AG09319 (cell line): Measurements from ENCODE around the gene CLEC4M.

Experiments used
- DNase-seq: peaks from one replicate; pipeline ENCODE4 v3.0.0-alpha.2; 2010; ENCODE audit warnings: low read depth; ENCODE audit errors: extremely low read depth
- TF ChIP-seq, protein P1 (sequence below): IDR thresholded peaks from 2 replicates; pipeline ENCODE4 v1.5.1; 2011; ENCODE audit warnings: low read depth, mild to moderate bottlenecking, inconsistent platforms, low read length, moderate library complexity

CLEC4M gene

DNA sequence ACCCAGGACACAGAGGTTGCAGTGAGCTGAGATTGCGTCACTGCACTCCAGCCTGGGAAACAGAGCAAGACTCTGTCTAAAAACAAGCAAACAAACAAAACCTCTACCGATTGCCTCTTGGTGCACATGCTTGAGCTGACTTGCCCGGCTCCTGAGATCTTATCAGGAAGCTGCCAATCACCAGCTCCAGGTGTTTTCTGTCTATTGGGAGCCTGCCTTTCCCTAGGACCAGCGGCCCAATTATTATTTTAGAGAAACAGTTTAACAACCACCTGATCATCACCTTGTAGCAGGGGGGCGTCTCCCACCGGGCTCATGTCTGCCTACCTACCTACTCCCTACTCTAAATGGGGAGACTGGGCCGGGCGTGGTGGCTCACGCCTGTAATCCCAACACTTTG is 10.8 kb downstream of the CLEC4M start:
- no peak for DNase-seq
- TF ChIP-seq, protein P1, sequence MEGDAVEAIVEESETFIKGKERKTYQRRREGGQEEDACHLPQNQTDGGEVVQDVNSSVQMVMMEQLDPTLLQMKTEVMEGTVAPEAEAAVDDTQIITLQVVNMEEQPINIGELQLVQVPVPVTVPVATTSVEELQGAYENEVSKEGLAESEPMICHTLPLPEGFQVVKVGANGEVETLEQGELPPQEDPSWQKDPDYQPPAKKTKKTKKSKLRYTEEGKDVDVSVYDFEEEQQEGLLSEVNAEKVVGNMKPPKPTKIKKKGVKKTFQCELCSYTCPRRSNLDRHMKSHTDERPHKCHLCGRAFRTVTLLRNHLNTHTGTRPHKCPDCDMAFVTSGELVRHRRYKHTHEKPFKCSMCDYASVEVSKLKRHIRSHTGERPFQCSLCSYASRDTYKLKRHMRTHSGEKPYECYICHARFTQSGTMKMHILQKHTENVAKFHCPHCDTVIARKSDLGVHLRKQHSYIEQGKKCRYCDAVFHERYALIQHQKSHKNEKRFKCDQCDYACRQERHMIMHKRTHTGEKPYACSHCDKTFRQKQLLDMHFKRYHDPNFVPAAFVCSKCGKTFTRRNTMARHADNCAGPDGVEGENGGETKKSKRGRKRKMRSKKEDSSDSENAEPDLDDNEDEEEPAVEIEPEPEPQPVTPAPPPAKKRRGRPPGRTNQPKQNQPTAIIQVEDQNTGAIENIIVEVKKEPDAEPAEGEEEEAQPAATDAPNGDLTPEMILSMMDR, result no peak

DNA sequence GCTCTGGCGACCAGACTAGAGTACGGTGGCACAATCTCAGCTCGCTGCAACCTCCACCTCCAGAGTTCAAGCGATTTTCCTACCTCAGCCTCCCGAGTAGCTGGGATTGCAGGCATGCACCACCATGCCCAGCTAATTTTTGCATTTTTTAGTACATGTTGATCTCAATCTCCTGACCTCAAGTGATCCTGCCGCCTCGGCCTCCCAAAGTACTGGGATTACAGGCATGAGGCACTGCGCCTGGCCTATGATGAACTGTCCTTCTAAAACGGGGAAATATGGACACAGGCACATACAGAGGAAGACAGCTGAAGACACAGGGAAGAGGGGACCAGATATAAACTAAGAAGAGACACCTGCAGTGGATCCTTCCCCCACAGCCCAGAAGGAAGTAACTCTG is 12.7 kb downstream of the CLEC4M start:
- DNase-seq, result no peak
- TF ChIP-seq, protein P1, result no peak

DNA sequence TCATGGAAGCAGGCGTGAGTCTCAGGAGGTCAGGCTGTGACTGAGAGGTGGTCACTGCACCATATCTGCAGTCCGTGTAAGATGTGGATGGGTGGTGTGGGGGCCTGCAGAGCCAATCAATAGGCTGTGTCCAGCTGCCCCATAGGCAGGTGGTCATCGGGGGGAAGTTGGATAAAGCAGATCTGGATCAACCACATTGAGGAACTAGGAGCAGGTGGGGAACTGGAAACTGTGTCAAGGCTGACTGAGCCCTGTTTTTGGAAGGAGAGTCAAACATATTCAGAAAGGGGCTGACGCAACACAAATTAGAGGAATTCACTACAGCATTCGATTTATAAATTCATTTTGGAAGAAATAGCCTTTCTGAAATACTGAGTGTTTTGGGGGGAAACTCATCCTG is 15.0 kb downstream of the CLEC4M start:
- TF ChIP-seq, protein P1, result no peak
- DNase-seq, result no peak

DNA sequence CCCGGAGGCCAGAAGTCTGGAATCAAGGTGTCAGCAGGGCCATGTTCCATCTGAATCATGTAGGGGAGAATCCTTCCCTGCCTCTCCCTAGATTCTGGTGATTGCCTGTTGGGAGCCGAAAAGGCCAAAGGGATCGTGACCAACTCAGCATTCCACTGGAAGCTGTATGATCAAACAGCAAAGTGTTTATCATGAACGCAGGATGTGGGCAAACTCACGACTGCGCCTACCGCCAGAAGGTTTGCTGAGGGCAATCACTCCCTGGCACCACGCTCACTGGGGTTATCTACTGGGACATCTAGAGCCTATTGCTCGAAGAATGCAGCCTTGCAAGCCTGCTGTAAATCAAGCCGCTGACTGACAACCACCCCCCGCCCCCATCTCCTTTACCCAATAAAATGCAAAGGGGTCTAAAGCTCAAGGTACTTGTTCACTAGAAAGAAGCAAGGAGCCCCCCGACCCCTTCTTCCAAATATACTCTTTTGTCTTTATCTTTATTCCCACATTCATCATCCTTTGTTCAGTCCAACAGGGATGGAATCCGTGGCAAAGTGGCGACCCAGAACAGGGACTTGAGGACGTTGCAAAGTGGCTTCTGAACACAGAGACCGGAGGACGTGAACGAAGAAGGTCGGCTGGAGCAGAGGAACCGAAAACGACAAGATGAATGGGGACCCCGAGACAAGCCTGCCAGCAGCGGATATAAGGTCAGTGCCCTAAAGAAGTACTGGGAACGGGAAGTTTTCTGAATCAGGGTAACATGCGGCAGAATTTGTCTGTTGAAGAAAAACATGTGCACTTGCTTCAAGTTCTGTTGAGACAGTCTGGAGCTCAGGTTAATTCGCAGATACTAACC is 16.8 kb downstream of the CLEC4M start:
- DNase-seq, result no peak
- TF ChIP-seq, protein P1, result no peak

DNA sequence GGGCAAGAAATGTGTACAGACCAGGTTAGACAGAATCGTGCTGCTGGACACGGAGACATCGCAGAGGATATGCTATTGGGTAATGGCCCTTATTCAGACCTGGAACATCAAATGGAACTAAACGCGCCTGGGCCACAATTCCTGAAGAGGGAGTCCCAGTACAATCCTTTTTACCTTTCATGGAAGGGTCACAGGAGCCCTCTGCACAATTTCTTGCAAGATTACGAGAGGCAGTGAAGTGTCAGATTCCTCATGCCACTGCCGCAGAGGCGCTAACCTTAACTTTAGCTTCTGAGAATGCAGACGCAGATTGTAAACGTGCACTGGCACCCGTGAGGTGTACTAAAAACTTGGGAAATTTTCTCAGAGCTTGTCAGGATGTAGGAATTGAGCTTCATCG is 18.1 kb downstream of the CLEC4M start:
- TF ChIP-seq, protein P1, result no peak
- DNase-seq, result no peak

DNA sequence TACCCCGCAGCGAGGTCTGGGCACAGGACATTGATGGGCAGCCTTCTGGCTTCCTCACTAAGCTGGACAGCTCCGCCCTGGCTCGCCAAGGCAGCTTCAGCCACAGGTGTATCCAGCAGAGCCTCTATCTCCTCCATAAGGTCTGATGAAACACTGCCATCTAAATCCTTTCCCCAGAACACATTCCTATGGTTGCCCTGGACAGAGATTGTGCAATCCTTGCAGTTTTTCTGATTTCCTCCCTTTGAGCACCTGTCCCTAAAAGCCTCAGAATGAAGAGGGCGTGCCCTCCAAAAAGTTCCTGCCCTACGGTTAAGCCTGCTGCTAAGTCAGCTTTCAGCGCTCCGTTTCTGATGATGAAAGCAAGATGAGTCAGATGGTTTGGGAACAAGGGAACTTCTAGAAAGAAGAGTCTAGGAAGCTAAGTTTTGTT is 21.0 kb downstream of the CLEC4M start:
- no peak for DNase-seq

DNA sequence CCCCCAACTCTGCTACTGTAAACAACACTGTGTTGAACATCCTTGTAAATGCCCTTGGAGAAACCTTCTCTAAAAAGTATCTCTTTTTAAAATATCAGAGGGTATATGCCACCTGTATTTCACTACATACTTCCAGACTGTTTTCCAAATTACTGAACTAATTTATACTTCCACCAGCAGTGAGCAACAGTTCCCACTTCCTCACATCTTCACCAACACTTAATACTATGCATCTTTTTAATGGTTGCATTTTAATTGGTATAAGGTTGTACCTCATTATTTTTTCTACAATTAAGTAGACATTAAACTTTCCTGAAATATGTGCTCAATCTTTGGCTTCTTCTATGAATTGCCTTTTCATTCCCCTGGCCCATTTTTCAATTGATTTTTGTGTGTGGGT is 21.8 kb downstream of the CLEC4M start:
- TF ChIP-seq, protein P1, result no peak
- DNase-seq, result no peak

More for the DNA sequence above, 21.0 kb downstream of the CLEC4M start:
- TF ChIP-seq, protein P1, result no peak
